ENCODE measurements around the gene SAMD7.

DNA sequence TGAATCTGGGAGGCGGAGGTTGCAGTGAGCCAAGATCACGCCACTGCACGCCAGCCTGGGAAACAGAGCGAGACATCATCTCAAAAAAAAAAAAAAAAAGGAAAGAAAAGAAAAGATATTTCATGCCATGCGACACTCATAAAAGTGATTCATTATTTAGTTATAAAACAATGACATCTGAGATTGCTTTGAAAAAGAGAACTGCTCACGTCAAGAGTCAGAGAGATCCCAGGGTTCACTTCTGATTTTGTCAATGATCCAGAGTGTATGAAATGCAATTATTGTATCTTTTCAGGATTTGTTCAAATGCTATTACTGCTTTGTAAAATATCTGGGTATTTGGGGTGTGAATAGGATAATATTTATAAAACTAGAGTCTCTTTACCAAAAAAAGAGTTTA is 6.0 kb upstream of the SAMD7 start:
- TF ChIP-seq, protein P1, sequence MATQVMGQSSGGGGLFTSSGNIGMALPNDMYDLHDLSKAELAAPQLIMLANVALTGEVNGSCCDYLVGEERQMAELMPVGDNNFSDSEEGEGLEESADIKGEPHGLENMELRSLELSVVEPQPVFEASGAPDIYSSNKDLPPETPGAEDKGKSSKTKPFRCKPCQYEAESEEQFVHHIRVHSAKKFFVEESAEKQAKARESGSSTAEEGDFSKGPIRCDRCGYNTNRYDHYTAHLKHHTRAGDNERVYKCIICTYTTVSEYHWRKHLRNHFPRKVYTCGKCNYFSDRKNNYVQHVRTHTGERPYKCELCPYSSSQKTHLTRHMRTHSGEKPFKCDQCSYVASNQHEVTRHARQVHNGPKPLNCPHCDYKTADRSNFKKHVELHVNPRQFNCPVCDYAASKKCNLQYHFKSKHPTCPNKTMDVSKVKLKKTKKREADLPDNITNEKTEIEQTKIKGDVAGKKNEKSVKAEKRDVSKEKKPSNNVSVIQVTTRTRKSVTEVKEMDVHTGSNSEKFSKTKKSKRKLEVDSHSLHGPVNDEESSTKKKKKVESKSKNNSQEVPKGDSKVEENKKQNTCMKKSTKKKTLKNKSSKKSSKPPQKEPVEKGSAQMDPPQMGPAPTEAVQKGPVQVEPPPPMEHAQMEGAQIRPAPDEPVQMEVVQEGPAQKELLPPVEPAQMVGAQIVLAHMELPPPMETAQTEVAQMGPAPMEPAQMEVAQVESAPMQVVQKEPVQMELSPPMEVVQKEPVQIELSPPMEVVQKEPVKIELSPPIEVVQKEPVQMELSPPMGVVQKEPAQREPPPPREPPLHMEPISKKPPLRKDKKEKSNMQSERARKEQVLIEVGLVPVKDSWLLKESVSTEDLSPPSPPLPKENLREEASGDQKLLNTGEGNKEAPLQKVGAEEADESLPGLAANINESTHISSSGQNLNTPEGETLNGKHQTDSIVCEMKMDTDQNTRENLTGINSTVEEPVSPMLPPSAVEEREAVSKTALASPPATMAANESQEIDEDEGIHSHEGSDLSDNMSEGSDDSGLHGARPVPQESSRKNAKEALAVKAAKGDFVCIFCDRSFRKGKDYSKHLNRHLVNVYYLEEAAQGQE (IDR thresholded peaks at IDR 0.05; ENCODE audit: insufficient replicate concordance, low read depth): no peak
- TF ChIP-seq, protein P2, sequence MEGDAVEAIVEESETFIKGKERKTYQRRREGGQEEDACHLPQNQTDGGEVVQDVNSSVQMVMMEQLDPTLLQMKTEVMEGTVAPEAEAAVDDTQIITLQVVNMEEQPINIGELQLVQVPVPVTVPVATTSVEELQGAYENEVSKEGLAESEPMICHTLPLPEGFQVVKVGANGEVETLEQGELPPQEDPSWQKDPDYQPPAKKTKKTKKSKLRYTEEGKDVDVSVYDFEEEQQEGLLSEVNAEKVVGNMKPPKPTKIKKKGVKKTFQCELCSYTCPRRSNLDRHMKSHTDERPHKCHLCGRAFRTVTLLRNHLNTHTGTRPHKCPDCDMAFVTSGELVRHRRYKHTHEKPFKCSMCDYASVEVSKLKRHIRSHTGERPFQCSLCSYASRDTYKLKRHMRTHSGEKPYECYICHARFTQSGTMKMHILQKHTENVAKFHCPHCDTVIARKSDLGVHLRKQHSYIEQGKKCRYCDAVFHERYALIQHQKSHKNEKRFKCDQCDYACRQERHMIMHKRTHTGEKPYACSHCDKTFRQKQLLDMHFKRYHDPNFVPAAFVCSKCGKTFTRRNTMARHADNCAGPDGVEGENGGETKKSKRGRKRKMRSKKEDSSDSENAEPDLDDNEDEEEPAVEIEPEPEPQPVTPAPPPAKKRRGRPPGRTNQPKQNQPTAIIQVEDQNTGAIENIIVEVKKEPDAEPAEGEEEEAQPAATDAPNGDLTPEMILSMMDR (IDR thresholded peaks at IDR 0.05; ENCODE audit: insufficient read depth, low read length): no peak
- no peak for TF ChIP-seq POLR2AphosphoS5 (IDR thresholded peaks at IDR 0.05; ENCODE audit: low read depth)
- TF ChIP-seq SPI1 (IDR thresholded peaks at IDR 0.05; ENCODE audit: borderline replicate concordance, low read depth): no peak
- TF ChIP-seq GABPA (IDR thresholded peaks at IDR 0.05; ENCODE audit: low read depth): no peak
